ENCODE data around the gene CYP1A2.

CYP1A2 gene

DNA sequence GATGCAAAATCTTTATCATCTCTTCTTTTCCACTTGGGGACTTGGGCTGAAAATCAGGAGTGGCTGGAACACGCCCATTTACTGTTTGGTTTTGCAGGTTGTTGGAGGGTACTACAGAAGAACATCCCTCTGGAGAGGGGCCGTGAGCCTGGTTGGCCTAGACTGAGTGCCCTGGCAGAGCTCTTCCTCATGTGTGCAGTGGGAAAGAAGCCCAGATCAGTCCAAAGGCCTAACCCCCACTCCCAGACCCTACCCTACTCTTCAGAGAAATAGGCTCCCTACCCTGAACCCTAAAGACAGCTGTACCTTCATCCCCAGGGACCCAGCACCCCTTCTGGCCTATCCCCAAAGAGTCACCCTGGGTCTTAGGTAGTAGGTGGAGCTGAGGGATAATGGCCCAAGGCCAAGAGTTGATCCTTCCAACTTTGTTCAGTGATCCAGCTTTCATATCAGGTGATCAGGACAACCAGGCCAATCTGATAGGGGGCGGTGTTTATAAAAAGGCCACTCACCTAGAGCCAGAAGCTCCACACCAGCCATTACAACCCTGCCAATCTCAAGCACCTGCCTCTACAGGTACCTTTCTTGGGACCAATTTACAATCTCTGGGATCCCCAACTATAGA lies at the start of gene CYP1A2:
TSS of gene CYP1A2 (plus strand) at position 524 of the 625 bp plus-strand sequence. CDS start 894 bp downstream, outside the sequence.
- TF ChIP-seq CTCF (conservative IDR thresholded peaks at IDR 0.05) = no peak
- no peak within 1 kb of the TSS for H3K27ac ChIP-seq

- TF ChIP-seq CTCF (conservative IDR thresholded peaks at IDR 0.05) = no peak
- no peak overlapping the region for H3K27ac ChIP-seq
These were observed 39.6 kb upstream of the CYP1A2 start for GRCh38 chr15:74709011-74709410.

DNA sequence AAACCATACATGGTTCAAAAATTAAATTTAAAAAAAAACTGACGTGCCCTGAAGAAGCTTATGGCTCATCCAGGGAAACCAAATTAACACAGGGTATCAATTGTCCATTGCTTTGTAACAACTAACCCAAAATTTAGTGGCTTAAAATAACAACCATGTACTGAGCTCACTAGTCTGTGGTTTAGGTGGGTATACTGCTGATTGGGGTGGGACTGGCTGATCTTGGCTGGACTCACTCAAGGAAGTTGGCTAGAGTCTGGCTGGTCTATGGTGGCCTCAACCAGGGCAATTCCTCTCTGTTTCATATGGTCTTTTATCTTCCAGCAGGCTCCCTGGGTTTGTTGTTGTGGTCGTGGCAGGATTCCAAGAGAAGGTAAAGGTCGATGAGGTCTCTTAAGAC lies 38.8 kb upstream of the CYP1A2 start:
- no peak for TF ChIP-seq CTCF (conservative IDR thresholded peaks at IDR 0.05)
- no peak overlapping the region for H3K27ac ChIP-seq

DNA sequence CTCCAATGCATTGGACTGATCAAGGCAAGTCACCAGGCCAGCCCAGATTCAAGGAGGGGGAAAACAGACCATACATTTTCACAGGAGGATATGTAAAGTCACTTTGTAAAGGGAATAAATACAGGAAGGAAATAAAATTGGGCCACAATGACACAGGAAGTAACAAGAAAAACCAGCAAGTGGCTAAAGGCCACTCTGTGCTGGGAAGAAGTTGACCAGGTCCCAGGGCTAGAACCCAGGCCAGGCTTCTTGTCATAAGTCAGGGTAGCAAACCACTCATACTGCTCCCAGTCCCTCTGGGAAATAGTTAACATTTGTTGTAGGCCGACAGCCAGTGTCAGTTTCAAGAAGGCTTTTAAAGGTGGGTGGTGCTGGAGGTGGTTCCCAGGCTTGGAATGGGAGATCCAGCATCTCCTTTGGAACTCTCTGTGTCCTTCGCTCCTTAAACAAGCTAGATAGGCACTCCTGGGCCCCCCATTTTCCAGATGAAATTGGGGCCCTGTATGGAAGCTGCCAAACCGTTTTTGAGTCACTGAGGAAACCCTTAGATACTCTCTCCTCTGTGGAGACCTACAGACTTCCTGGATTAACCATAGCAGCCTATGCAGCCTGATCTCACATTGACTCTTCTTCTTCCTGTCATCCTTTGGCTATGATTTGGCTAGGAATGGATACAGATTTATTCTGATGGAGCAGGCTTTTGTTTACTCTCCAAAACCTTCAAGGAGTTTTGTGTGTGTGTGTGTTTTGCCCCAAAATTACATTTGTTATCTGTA lies 38.1 kb upstream of the CYP1A2 start:
- H3K27ac ChIP-seq = no peak overlapping the region
- TF ChIP-seq CTCF (conservative IDR thresholded peaks at IDR 0.05) = no peak

- no peak for TF ChIP-seq CTCF (conservative IDR thresholded peaks at IDR 0.05)
- H3K27ac ChIP-seq = no peak overlapping the region
These were observed 36.3 kb upstream of the CYP1A2 start for GRCh38 chr15:74712311-74712710.

GRCh38 chr15:74716651-74717050 lies 32.0 kb upstream of the CYP1A2 start:
- no peak for TF ChIP-seq CTCF (conservative IDR thresholded peaks at IDR 0.05)

GRCh38 chr15:74722591-74722990 lies 26.1 kb upstream of the CYP1A2 start:
- TF ChIP-seq CTCF (conservative IDR thresholded peaks at IDR 0.05) = no peak
- no peak overlapping the region for H3K27ac ChIP-seq

More at GRCh38 chr15:74716651-74717050, 32.0 kb upstream of the CYP1A2 start:
- H3K27ac ChIP-seq = no peak overlapping the region

Data from VCaP (cell line).